GM21786 (cell line): ENCODE results near the gene CHCT1.
"Not testable (repeated sequence)": the region's sequence is repeated elsewhere in the genome, so short reads cannot be mapped to it uniquely, and the experiment has no call there.

Experiments
- ATAC-seq: cut with Tn5 transposase; IDR thresholded peaks from one replicate; pipeline ENCODE4 v1.9.1; 2021; ENCODE audit not compliant: unreplicated experiment

Gene CHCT1

GRCh38 chr17:60422162-60422665 is at the start of gene CHCT1:
Gene CHCT1 (plus strand): TSS chr17:60422489. CDS start chr17:60422593, 104 bp downstream.
- ATAC-seq = no peak

GRCh38 chr17:60372790-60373483 is 49.4 kb upstream of the CHCT1 start:
- no peak for ATAC-seq

- ATAC-seq = not testable (repeated sequence)
These were observed 44.1 kb upstream of the CHCT1 start for GRCh38 chr17:60378187-60378586.

- ATAC-seq = not testable (repeated sequence)
These were observed 42.8 kb upstream of the CHCT1 start for GRCh38 chr17:60379461-60379860.

- ATAC-seq = no peak
These were observed 40.3 kb upstream of the CHCT1 start for GRCh38 chr17:60381958-60382357.

GRCh38 chr17:60383379-60383778 is 38.9 kb upstream of the CHCT1 start:
- no peak for ATAC-seq

- not testable (repeated sequence) for ATAC-seq
These were observed 37.4 kb upstream of the CHCT1 start for GRCh38 chr17:60384921-60385320.

- no peak for ATAC-seq
These were observed 35.9 kb upstream of the CHCT1 start for GRCh38 chr17:60386147-60387058.

GRCh38 chr17:60387666-60388065 is 34.6 kb upstream of the CHCT1 start:
- ATAC-seq = no peak

GRCh38 chr17:60388742-60389141 is 33.5 kb upstream of the CHCT1 start:
- no peak for ATAC-seq

GRCh38 chr17:60390186-60390585 is 32.1 kb upstream of the CHCT1 start:
- ATAC-seq = no peak

- ATAC-seq = no peak
These were observed 31.3 kb upstream of the CHCT1 start for GRCh38 chr17:60390925-60391470.

- ATAC-seq = peak; percentile 11
These were observed 30.7 kb upstream of the CHCT1 start for GRCh38 chr17:60391471-60392041.

GRCh38 chr17:60392042-60392844 is 30.0 kb upstream of the CHCT1 start, which contains the start of gene USP32:
Gene USP32 (minus strand): TSS chr17:60392133. CDS start chr17:60391939, 194 bp downstream.
- ATAC-seq = peak; percentile 78

GRCh38 chr17:60392845-60393702 is 29.2 kb upstream of the CHCT1 start:
- no peak for ATAC-seq

- no peak for ATAC-seq
These were observed 28.2 kb upstream of the CHCT1 start for GRCh38 chr17:60393840-60394723.

GRCh38 chr17:60395508-60396065 is 26.7 kb upstream of the CHCT1 start:
- no peak for ATAC-seq

- ATAC-seq = no peak
These were observed 25.9 kb upstream of the CHCT1 start for GRCh38 chr17:60396412-60396811.
